Neural cell (in vitro differentiated cells): ENCODE data around the gene AP3B1. TPM values are rescaled to one million over a fixed set of nuclear protein-coding genes. Genes with fewer than 3 reads are reported as not detected.
A peak's percentile ranks its signal among the peaks of the same experiment; 100 is the strongest.

ENCODE experiments used
- H2AFZ ChIP-seq: fragments of 200-600, 300-800 bp; sonication (generic), shearing (Covaris generic); 2 replicates; pipeline ENCODE4 v1.6.0; 2014; ENCODE audit warnings: low read depth, mild to moderate bottlenecking, antibody characterized with exemption, low read length, moderate library complexity
- H3F3A ChIP-seq: fragments of 200-600 bp; shearing (Covaris generic); 2 replicates; pipeline ENCODE4 v1.6.1; 2016; ENCODE audit warnings: mild to moderate bottlenecking, moderate library complexity, mixed read lengths, antibody characterized with exemption, low read length; ENCODE audit not compliant: insufficient read depth, poor library complexity, severe bottlenecking
- H3K27ac ChIP-seq: fragments of 200-600, 300-800 bp; sonication (generic), shearing (Covaris generic); 2 replicates; pipeline ENCODE4 v1.5.1; 2014; ENCODE audit warnings: mild to moderate bottlenecking, low read length, moderate library complexity
- H3K27me3 ChIP-seq: fragments of 300-800, 200-600 bp; sonication (generic), shearing (Covaris generic); 2 replicates; pipeline ENCODE4 v1.6.0; 2014; ENCODE audit warnings: mild to moderate bottlenecking, low read depth, low read length, moderate library complexity; ENCODE audit not compliant: insufficient read depth
- H3K36me3 ChIP-seq: fragments of 300-800, 200-600 bp; sonication (generic), shearing (Covaris generic); 2 replicates; pipeline ENCODE4 v1.5.1; 2014; ENCODE audit warnings: mild to moderate bottlenecking, antibody characterized with exemption, low read length, moderate library complexity; ENCODE audit not compliant: insufficient read depth
- H3K4me2 ChIP-seq: fragments of 300-800, 200-600 bp; sonication (generic), shearing (Covaris generic); 2 replicates; pipeline ENCODE4 v1.6.0; 2014; ENCODE audit warnings: mild to moderate bottlenecking, low read length
- H3K4me3 ChIP-seq: fragments of 300-800, 200-600 bp; sonication (generic), shearing (Covaris generic); 2 replicates; pipeline ENCODE4 v1.5.1; 2014; ENCODE audit warnings: mild to moderate bottlenecking, low read length, moderate library complexity
- H3K79me2 ChIP-seq: fragments of 200-600 bp; shearing (Covaris generic); replicated peaks from 2 replicates; pipeline ENCODE4 v1.6.0; 2014; ENCODE audit warnings: mild to moderate bottlenecking, low read length, moderate library complexity; ENCODE audit not compliant: insufficient read depth
- H3K9ac ChIP-seq: fragments of 300-800, 200-600 bp; sonication (generic), shearing (Covaris generic); 2 replicates; pipeline ENCODE4 v1.6.1; 2016; ENCODE audit warnings: mild to moderate bottlenecking, low read length, mixed read lengths
- H3K9me2 ChIP-seq: fragments of 200-600 bp; shearing (Covaris generic); 2 replicates; pipeline ENCODE4 v1.6.1; 2016; ENCODE audit warnings: mild to moderate bottlenecking, low read length, mixed read lengths; ENCODE audit not compliant: insufficient read depth
- H3K9me3 ChIP-seq: fragments of 200-600, 300-800 bp; sonication (generic), shearing (Covaris generic); 2 replicates; pipeline ENCODE4 v1.6.1; 2016; ENCODE audit warnings: mild to moderate bottlenecking, mixed run types, low read length, moderate library complexity, mixed read lengths
- H4K20me1 ChIP-seq: fragments of 200-600 bp; shearing (Covaris generic); 2 replicates; pipeline ENCODE4 v1.6.1; 2016; ENCODE audit warnings: mild to moderate bottlenecking, mixed run types; ENCODE audit not compliant: insufficient read depth
- EP300 ChIP-seq: fragments of 450-650 bp; conservative IDR thresholded peaks from 2 replicates; pipeline ENCODE4 v1.6.1; 2014; ENCODE audit warnings: antibody characterized with exemption, mild to moderate bottlenecking, moderate library complexity; ENCODE audit not compliant: poor library complexity, severe bottlenecking
- EZH2 ChIP-seq: fragments of 200-600, 300-800 bp; shearing (Covaris generic), sonication (generic); IDR thresholded peaks from 2 replicates; pipeline ENCODE4 v1.6.1; 2014; ENCODE audit warnings: antibody characterized with exemption, low read length, borderline replicate concordance, mild to moderate bottlenecking; ENCODE audit not compliant: insufficient read depth, poor library complexity, severe bottlenecking
- MXI1 ChIP-seq: fragments of 450-650 bp; conservative IDR thresholded peaks from 2 replicates; pipeline ENCODE4 v1.6.1; 2014; ENCODE audit warnings: antibody characterized with exemption, mild to moderate bottlenecking; ENCODE audit not compliant: poor library complexity, severe bottlenecking
- POLR2AphosphoS5 ChIP-seq: IDR thresholded peaks from 2 replicates; pipeline ENCODE4 v1.6.1; 2012
- RAD21 ChIP-seq: fragments of 450-650 bp; conservative IDR thresholded peaks from 2 replicates; pipeline ENCODE4 v1.6.1; 2014; ENCODE audit warnings: antibody characterized with exemption, mild to moderate bottlenecking, moderate library complexity
- SMC3 ChIP-seq: fragments of 450-650 bp; conservative IDR thresholded peaks from 2 replicates; pipeline ENCODE4 v1.6.1; 2014; ENCODE audit warnings: antibody characterized with exemption, mild to moderate bottlenecking, moderate library complexity; ENCODE audit not compliant: poor library complexity
- TAF1 ChIP-seq: IDR thresholded peaks from 2 replicates; pipeline ENCODE4 v1.6.1; 2012; ENCODE audit warnings: low read depth
- polyA minus RNA-seq: library from RNA; depleted of rRNA, polyadenylated mRNA; stranded (reverse); fragments of >200 nt; gene quantifications from 2 replicates; pipeline ENCODE4 v1.2.3, GENCODE V29; 2014
- polyA plus RNA-seq: library from polyadenylated mRNA; depleted of rRNA; stranded (reverse); fragments of >200 nt; gene quantifications from 2 replicates; pipeline ENCODE4 v1.2.3, GENCODE V29; 2014
- TF ChIP-seq, protein P1 (sequence below): fragments of 450-650 bp; IDR thresholded peaks from 2 replicates; pipeline ENCODE4 v1.5.1; 2014; ENCODE audit warnings: antibody characterized with exemption, mild to moderate bottlenecking, moderate library complexity; ENCODE audit not compliant: poor library complexity, severe bottlenecking
- TF ChIP-seq, protein P2 (sequence below): IDR thresholded peaks from 2 replicates; pipeline ENCODE4 v1.6.1; 2012; ENCODE audit warnings: borderline replicate concordance

Gene AP3B1
- 7.7 and 8.5 TPM in 2 replicates for polyA plus RNA-seq
- polyA minus RNA-seq, result 39.4 and 41.4 TPM in 2 replicates

DNA sequence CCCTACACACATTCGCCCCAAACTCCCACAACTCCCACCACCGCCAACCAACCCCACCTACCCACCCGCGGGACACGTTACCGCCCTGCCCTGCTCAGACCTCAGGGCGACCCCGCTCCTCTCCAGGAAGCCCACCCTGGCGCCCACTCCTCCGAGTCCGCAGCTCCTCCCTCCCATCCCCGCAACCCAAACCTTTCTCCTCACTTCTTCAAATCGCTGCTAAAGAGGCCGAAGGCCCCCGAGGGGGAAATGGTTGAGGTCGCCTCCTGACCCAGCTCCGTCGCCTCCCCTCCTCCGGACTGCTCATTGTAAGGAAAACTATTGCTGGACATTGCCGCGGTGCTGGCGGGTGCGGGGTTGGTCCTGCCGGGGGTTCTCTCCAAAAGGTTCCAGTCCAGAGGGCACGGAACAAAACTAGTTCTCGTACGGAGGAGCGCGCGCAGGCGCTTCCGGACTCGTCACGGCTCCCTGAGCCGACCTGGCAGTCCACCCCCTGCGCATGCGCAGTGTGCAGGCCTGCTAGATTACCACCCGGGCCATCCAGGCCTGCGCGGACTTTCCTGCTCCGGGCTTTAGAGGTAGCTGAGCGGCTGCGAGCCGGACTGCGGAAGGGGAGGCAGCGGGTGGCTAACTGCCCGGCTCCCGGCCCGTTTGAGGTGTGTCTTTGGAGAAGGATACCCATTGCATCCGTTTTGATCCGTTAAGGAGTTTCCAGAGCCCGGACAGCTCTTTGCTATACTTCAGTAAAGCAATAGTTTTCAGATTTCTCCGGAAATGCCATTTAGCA is at the start of gene AP3B1:
AP3B1 (minus strand) TSS at position 451 of the 787 bp plus-strand sequence; CDS start at position 332, 119 bp downstream.
- no peaks in the 10 kb centered on the region for H3K9me3 ChIP-seq
- peaks cover 17% of the 10 kb centered on the region for H3K27me3 ChIP-seq
- no peaks in the 10 kb centered on the region for H3K9me2 ChIP-seq
- H4K20me1 ChIP-seq, result no peaks in the 10 kb centered on the region
- H3K4me2 ChIP-seq, result peak within 1 kb of the TSS; percentile 83
- no peaks in the 10 kb centered on the region for H3K36me3 ChIP-seq
- H3K9ac ChIP-seq, result peak within 1 kb of the TSS; percentile 68
- peaks cover 27% of the 10 kb centered on the region for H3K79me2 ChIP-seq
- H2AFZ ChIP-seq, result peak within 1 kb of the TSS; percentile 94
- no peaks in the 10 kb centered on the region for H3F3A ChIP-seq
- TF ChIP-seq, protein P1, sequence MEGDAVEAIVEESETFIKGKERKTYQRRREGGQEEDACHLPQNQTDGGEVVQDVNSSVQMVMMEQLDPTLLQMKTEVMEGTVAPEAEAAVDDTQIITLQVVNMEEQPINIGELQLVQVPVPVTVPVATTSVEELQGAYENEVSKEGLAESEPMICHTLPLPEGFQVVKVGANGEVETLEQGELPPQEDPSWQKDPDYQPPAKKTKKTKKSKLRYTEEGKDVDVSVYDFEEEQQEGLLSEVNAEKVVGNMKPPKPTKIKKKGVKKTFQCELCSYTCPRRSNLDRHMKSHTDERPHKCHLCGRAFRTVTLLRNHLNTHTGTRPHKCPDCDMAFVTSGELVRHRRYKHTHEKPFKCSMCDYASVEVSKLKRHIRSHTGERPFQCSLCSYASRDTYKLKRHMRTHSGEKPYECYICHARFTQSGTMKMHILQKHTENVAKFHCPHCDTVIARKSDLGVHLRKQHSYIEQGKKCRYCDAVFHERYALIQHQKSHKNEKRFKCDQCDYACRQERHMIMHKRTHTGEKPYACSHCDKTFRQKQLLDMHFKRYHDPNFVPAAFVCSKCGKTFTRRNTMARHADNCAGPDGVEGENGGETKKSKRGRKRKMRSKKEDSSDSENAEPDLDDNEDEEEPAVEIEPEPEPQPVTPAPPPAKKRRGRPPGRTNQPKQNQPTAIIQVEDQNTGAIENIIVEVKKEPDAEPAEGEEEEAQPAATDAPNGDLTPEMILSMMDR, result no peak
- TF ChIP-seq MXI1 (peak; percentile 73), EP300 (no peak), POLR2AphosphoS5 (peak; percentile 41), TAF1 (no peak), SMC3 (peak; percentile 49), RAD21 (peak; percentile 50)
- TF ChIP-seq, protein P2, sequence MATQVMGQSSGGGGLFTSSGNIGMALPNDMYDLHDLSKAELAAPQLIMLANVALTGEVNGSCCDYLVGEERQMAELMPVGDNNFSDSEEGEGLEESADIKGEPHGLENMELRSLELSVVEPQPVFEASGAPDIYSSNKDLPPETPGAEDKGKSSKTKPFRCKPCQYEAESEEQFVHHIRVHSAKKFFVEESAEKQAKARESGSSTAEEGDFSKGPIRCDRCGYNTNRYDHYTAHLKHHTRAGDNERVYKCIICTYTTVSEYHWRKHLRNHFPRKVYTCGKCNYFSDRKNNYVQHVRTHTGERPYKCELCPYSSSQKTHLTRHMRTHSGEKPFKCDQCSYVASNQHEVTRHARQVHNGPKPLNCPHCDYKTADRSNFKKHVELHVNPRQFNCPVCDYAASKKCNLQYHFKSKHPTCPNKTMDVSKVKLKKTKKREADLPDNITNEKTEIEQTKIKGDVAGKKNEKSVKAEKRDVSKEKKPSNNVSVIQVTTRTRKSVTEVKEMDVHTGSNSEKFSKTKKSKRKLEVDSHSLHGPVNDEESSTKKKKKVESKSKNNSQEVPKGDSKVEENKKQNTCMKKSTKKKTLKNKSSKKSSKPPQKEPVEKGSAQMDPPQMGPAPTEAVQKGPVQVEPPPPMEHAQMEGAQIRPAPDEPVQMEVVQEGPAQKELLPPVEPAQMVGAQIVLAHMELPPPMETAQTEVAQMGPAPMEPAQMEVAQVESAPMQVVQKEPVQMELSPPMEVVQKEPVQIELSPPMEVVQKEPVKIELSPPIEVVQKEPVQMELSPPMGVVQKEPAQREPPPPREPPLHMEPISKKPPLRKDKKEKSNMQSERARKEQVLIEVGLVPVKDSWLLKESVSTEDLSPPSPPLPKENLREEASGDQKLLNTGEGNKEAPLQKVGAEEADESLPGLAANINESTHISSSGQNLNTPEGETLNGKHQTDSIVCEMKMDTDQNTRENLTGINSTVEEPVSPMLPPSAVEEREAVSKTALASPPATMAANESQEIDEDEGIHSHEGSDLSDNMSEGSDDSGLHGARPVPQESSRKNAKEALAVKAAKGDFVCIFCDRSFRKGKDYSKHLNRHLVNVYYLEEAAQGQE, result no peak
- peak within 1 kb of the TSS; percentile 42 for H3K27ac ChIP-seq
- H3K4me3 ChIP-seq, result peak within 1 kb of the TSS; percentile 97

- Histone ChIP-seq H3K36me3 (no peaks in the 10 kb centered on the region), H3K4me2 (no peak overlapping the region), H3K9me3 (no peaks in the 10 kb centered on the region), H3K27ac (no peak overlapping the region), H3K79me2 (no peaks in the 10 kb centered on the region), H2AFZ (no peak overlapping the region), H3K4me3 (no peak overlapping the region), H3K9me2 (no peaks in the 10 kb centered on the region), H4K20me1 (no peaks in the 10 kb centered on the region), H3F3A (no peaks in the 10 kb centered on the region), H3K9ac (no peak overlapping the region), H3K27me3 (no peaks in the 10 kb centered on the region)
- TF ChIP-seq, protein P2, result no peak
- no peak for TF ChIP-seq RAD21
- no peak for TF ChIP-seq EZH2
- TF ChIP-seq TAF1, result no peak
- TF ChIP-seq, protein P1, result no peak
- TF ChIP-seq EP300, result no peak
- TF ChIP-seq MXI1, result no peak
- TF ChIP-seq POLR2AphosphoS5, result no peak
- TF ChIP-seq SMC3, result no peak
Observed at GRCh38 chr5:78341440-78341839, 46.9 kb upstream of the AP3B1 start.
